Brain microvascular endothelial cell (primary cell): ENCODE results near the gene CNTNAP2.

Experiments
- DNase-seq: peaks from one replicate; pipeline ENCODE4 v3.0.0-alpha.2; 2020
- H3K27ac ChIP-seq: fragments of 250-450 bp; sonication (Bioruptor Pico); 2 replicates; pipeline ENCODE4 v1.5.1; 2020; ENCODE audit warnings: mild to moderate bottlenecking, moderate library complexity
- H3K27me3 ChIP-seq: fragments of 250-450 bp; sonication (Bioruptor Pico); replicated peaks from 2 replicates; pipeline ENCODE4 v1.5.1; 2020; ENCODE audit warnings: mild to moderate bottlenecking
- H3K36me3 ChIP-seq: fragments of 250-450 bp; sonication (Bioruptor Pico); replicated peaks from 2 replicates; pipeline ENCODE4 v1.5.1; 2020; ENCODE audit warnings: mild to moderate bottlenecking
- H3K4me3 ChIP-seq: 2 replicates; pipeline ENCODE4 v1.5.1; 2011; ENCODE audit warnings: low read depth, mild to moderate bottlenecking, control low read depth, low read length, moderate library complexity
- in situ Hi-C: cut with HindIII; loops from 2 replicates; pipeline ENCODE4 v1.10.0; 2017; ENCODE audit warnings: low sequenced_read_pairs, low pct_ligation_motif_present
- TF ChIP-seq, protein P1 (sequence below): IDR thresholded peaks from 2 replicates; pipeline ENCODE4 v1.5.1; 2011; ENCODE audit warnings: low read depth, mild to moderate bottlenecking, moderate library complexity, low read length, control low read depth, inconsistent platforms; ENCODE audit errors: missing control alignments

The CNTNAP2 gene

DNA sequence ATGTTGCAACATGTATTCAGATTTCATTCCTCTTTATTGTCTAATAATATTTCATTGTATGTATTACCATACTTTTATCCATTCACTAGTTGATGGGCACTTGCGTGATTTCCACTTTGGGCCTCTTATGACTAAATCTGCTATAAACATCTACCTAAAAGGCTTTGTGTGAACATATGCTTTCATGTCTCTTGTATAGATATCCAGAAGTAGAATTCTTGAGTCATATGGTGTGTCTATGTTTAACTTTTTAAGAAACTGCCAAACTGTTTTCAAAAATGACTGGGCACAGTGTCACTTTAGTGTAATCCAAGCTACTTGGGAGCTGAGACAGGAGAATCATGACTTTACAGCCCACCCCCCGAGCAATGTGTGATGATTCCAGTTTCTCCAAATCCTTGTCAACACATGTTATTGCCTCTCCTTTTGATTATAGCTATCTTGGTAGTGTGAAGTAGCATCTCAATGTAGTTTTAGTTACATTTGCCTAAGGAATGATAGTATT is 1855.1 kb downstream of the CNTNAP2 start:
- H3K27me3 ChIP-seq = no peaks in the 10 kb centered on the region
- DNase-seq = no peak
- in situ Hi-C loops = no loop called here
- H3K27ac ChIP-seq = no peak overlapping the region
- H3K36me3 ChIP-seq = no peaks in the 10 kb centered on the region
- TF ChIP-seq, protein P1, sequence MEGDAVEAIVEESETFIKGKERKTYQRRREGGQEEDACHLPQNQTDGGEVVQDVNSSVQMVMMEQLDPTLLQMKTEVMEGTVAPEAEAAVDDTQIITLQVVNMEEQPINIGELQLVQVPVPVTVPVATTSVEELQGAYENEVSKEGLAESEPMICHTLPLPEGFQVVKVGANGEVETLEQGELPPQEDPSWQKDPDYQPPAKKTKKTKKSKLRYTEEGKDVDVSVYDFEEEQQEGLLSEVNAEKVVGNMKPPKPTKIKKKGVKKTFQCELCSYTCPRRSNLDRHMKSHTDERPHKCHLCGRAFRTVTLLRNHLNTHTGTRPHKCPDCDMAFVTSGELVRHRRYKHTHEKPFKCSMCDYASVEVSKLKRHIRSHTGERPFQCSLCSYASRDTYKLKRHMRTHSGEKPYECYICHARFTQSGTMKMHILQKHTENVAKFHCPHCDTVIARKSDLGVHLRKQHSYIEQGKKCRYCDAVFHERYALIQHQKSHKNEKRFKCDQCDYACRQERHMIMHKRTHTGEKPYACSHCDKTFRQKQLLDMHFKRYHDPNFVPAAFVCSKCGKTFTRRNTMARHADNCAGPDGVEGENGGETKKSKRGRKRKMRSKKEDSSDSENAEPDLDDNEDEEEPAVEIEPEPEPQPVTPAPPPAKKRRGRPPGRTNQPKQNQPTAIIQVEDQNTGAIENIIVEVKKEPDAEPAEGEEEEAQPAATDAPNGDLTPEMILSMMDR = no peak
- H3K4me3 ChIP-seq = no peak overlapping the region

DNA sequence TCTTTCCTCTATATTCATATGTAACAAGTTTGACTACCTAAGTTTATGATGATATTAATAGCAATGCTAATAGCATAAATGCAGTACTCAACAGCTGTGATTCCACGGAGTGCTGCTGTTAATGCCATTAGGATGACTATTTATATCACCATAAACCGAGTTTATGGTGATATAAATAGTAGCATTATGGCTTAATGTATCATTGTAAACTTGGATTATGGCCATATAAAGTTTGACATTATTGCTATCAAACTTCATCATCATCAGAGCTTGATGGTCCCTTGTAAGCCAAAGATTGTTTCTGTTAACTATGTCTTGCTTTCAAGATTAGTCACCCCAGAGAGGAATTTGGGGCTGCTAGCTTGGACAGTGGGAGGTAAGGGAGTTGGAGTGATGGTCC is 1861.6 kb downstream of the CNTNAP2 start:
- TF ChIP-seq, protein P1 = no peak
- no peaks in the 10 kb centered on the region for H3K36me3 ChIP-seq
- in situ Hi-C loops = no loop called here
- H3K27ac ChIP-seq = no peak overlapping the region
- no peaks in the 10 kb centered on the region for H3K27me3 ChIP-seq
- H3K4me3 ChIP-seq = no peak overlapping the region
- DNase-seq = no peak

DNA sequence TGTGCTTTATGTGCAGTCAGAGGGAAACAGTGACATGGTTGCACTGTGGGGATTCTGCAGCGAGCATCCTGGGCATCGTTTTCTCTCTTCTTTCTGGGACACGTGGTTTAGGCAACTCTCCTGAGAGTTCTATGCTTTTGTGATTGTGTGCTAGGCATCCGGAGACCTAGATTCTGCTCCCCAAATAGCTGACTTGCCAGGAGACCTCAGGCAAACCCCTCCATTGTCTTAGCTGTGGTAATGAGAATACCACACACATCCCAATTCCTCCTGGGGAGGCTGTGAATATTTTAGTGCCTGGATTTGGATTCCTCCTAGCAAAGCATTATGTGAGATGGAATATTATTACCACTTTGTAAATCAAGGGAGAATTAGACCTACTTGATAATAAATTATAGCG is 1862.0 kb downstream of the CNTNAP2 start:
- TF ChIP-seq, protein P1 = no peak
- Histone ChIP-seq H3K27me3 (no peaks in the 10 kb centered on the region), H3K4me3 (no peak overlapping the region), H3K27ac (no peak overlapping the region), H3K36me3 (no peaks in the 10 kb centered on the region)
- in situ Hi-C loops = no loop called here
- no peak for DNase-seq

DNA sequence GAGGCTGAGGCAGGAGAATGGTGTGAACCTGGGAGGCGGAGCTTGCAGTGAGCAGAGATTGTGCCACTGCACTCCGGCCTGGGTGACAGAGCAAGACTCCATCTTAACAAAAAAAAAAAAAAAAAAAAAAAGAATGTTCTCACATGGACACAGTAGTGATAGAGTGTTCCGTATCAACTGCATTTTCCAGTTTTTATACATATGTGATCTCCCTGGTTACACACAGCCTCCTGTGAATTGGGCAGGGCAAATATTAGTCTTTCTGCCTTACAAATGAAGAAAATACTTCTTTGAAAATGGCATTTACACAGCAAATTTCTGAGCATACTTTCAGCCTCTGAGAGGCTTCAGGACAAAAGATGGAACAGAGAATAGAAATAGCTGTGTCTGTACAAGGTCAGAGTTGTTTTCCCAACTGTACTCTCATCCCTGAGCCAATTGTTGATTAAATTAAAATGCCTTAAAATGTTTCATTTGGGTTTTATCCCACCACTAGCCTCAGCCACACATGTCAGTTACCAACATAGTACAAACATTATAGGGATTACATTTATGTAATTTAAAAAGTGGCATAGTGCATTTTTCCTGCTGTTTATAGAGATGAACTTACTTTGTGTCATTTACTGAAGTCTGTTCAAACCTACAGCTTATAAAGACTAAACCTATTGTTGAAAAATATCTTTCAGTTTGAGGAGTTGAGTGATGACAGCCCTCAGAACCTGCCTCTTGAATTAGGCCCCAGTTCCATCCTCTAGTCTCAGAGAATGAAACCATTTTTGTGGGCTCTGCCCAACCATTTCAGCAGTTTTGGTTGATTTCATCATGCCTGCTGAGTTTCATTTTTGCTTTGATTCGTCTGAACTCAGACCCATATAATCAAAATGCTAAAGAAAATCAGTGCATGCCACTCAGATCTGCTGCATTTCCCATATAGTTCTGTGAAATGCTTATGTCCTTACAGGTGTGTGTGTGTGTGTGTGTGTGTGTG is 1864.5 kb downstream of the CNTNAP2 start:
- H3K36me3 ChIP-seq = no peaks in the 10 kb centered on the region
- H3K27me3 ChIP-seq = no peaks in the 10 kb centered on the region
- no peak for DNase-seq
- TF ChIP-seq, protein P1 = no peak
- H3K4me3 ChIP-seq = no peak overlapping the region
- no peak overlapping the region for H3K27ac ChIP-seq
- in situ Hi-C loops = no loop called here

GRCh38 chr7:147982307-147982706 is 1865.7 kb downstream of the CNTNAP2 start:
- no peak for DNase-seq
- Histone ChIP-seq H3K27ac (no peak overlapping the region), H3K36me3 (no peaks in the 10 kb centered on the region), H3K27me3 (no peaks in the 10 kb centered on the region), H3K4me3 (no peak overlapping the region)
- TF ChIP-seq, protein P1 = no peak
- in situ Hi-C loops = no loop called here
